ENCODE results near the gene CLTC. TPM values are rescaled to one million over a fixed set of nuclear protein-coding genes. Genes with fewer than 3 reads are reported as not detected.

Gene CLTC
- total and polyA plus RNA-seq, 2 experiments from 2014 or later = 107 to 344 TPM

GRCh38 chr17:59733697-59734096 lies 114.0 kb downstream of the CLTC start:
- H3K4me3 Mint-ChIP-seq = no peak overlapping the region
- Histone ChIP-seq H2AFZ (no peak overlapping the region), H3K27me3 (ENCODE audit: insufficient read depth) (no peaks in the 10 kb centered on the region), H3K4me3 (no peak overlapping the region), H4K20me1 (replicated peaks; ENCODE audit: insufficient read depth) (0 out of 2 replicates have a peak, but pooled peaks cover 3% of the 10 kb centered on the region), H3K27ac (ENCODE audit: low read depth) (no peak overlapping the region), H3K79me2 (replicated peaks; ENCODE audit: insufficient read depth) (peaks cover 13% of the 10 kb centered on the region), H3F3A (replicated peaks; ENCODE audit: low read depth) (no peaks in the 10 kb centered on the region), H3K4me1 (ENCODE audit: insufficient read depth) (no peaks in the 10 kb centered on the region), H3K36me3 (ENCODE audit: insufficient read depth) (peaks cover 5% of the 10 kb centered on the region; the same call in 1 of the 2 replicates), H3K9me2 (ENCODE audit: insufficient read depth) (no peaks in the 10 kb centered on the region), H3K4me2 (no peak overlapping the region)
- peaks cover 3% of the 10 kb centered on the region; the same call in 1 of the 3 replicates for H3K36me3 Mint-ChIP-seq (ENCODE audit: low read depth)
- no peaks in the 10 kb centered on the region for H3K4me1 Mint-ChIP-seq
- no peak for TF ChIP-seq CREB1 (CRISPR knock-in tag; IDR thresholded peaks at IDR 0.05; ENCODE audit: low read depth)
- TF ChIP-seq ZNF114 (CRISPR knock-in tag; IDR thresholded peaks at IDR 0.05) = no peak
- TF ChIP-seq CTCF (conservative IDR thresholded peaks at IDR 0.05; ENCODE audit: low read depth in 2 of 2) = no peak
- no peak for TF ChIP-seq NANOG (IDR thresholded peaks at IDR 0.05; ENCODE audit: borderline replicate concordance)
- TF ChIP-seq EZH2phosphoT487 (IDR thresholded peaks at IDR 0.05; ENCODE audit: unreplicated experiment) = no peak
- no peak for TF ChIP-seq ZNF331 (CRISPR knock-in tag; IDR thresholded peaks at IDR 0.05; ENCODE audit: low read depth)
- no peak for TF ChIP-seq STAT1 (IDR thresholded peaks at IDR 0.05; ENCODE audit: unreplicated experiment)
- no peak for TF ChIP-seq POLR2AphosphoS5 (IDR thresholded peaks at IDR 0.05; ENCODE audit: low read depth)
- no peak for TF ChIP-seq JUNB (IDR thresholded peaks at IDR 0.05; ENCODE audit: unreplicated experiment)
- TF ChIP-seq EZH2 (IDR thresholded peaks at IDR 0.05; ENCODE audit: low read depth, unreplicated experiment) = no peak
- TF ChIP-seq REST (IDR thresholded peaks at IDR 0.05; ENCODE audit: unreplicated experiment) = no peak
- TF ChIP-seq, protein P1, sequence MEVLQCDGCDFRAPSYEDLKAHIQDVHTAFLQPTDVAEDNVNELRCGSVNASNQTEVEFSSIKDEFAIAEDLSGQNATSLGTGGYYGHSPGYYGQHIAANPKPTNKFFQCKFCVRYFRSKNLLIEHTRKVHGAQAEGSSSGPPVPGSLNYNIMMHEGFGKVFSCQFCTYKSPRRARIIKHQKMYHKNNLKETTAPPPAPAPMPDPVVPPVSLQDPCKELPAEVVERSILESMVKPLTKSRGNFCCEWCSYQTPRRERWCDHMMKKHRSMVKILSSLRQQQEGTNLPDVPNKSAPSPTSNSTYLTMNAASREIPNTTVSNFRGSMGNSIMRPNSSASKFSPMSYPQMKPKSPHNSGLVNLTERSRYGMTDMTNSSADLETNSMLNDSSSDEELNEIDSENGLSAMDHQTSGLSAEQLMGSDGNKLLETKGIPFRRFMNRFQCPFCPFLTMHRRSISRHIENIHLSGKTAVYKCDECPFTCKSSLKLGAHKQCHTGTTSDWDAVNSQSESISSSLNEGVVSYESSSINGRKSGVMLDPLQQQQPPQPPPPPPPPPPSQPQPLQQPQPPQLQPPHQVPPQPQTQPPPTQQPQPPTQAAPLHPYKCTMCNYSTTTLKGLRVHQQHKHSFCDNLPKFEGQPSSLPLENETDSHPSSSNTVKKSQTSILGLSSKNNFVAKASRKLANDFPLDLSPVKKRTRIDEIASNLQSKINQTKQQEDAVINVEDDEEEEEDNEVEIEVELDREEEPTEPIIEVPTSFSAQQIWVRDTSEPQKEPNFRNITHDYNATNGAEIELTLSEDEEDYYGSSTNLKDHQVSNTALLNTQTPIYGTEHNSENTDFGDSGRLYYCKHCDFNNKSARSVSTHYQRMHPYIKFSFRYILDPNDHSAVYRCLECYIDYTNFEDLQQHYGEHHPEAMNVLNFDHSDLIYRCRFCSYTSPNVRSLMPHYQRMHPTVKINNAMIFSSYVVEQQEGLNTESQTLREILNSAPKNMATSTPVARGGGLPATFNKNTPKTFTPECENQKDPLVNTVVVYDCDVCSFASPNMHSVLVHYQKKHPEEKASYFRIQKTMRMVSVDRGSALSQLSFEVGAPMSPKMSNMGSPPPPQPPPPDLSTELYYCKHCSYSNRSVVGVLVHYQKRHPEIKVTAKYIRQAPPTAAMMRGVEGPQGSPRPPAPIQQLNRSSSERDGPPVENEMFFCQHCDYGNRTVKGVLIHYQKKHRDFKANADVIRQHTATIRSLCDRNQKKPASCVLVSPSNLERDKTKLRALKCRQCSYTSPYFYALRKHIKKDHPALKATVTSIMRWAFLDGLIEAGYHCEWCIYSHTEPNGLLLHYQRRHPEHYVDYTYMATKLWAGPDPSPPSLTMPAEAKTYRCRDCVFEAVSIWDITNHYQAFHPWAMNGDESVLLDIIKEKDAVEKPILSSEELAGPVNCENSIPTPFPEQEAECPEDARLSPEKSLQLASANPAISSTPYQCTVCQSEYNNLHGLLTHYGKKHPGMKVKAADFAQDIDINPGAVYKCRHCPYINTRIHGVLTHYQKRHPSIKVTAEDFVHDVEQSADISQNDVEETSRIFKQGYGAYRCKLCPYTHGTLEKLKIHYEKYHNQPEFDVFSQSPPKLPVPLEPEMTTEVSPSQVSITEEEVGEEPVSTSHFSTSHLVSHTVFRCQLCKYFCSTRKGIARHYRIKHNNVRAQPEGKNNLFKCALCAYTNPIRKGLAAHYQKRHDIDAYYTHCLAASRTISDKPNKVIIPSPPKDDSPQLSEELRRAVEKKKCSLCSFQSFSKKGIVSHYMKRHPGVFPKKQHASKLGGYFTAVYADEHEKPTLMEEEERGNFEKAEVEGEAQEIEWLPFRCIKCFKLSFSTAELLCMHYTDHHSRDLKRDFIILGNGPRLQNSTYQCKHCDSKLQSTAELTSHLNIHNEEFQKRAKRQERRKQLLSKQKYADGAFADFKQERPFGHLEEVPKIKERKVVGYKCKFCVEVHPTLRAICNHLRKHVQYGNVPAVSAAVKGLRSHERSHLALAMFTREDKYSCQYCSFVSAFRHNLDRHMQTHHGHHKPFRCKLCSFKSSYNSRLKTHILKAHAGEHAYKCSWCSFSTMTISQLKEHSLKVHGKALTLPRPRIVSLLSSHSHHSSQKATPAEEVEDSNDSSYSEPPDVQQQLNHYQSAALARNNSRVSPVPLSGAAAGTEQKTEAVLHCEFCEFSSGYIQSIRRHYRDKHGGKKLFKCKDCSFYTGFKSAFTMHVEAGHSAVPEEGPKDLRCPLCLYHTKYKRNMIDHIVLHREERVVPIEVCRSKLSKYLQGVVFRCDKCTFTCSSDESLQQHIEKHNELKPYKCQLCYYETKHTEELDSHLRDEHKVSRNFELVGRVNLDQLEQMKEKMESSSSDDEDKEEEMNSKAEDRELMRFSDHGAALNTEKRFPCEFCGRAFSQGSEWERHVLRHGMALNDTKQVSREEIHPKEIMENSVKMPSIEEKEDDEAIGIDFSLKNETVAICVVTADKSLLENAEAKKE (CRISPR knock-in tag; IDR thresholded peaks at IDR 0.05) = no peak
- TF ChIP-seq, protein P2, sequence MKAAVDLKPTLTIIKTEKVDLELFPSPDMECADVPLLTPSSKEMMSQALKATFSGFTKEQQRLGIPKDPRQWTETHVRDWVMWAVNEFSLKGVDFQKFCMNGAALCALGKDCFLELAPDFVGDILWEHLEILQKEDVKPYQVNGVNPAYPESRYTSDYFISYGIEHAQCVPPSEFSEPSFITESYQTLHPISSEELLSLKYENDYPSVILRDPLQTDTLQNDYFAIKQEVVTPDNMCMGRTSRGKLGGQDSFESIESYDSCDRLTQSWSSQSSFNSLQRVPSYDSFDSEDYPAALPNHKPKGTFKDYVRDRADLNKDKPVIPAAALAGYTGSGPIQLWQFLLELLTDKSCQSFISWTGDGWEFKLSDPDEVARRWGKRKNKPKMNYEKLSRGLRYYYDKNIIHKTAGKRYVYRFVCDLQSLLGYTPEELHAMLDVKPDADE (IDR thresholded peaks at IDR 0.05) = no peak
- no peak overlapping the region for H3K27ac Mint-ChIP-seq
- ATAC-seq (no peak), DNase-seq (ENCODE audit: low spot score) (no peak)
- H3K27me3 Mint-ChIP-seq (ENCODE audit: insufficient read depth, low read depth, poor library complexity) = no peaks in the 10 kb centered on the region
- H3K9me3 Mint-ChIP-seq = no peaks in the 10 kb centered on the region
